NCI-H345 treated with DMSO at 0.1 percent for 48 hours (cell line): ENCODE measurements around the gene TMX4.
"Not testable (repeated sequence)": the region's sequence is repeated elsewhere in the genome, so short reads cannot be mapped to it uniquely, and the experiment has no call there.

ENCODE experiments used
- DNase-seq: peaks from one replicate; lab custom pipeline; 2025; ENCODE audit not compliant: unreplicated experiment; lab: John Stamatoyannopoulos, UW

Gene TMX4

GRCh38 chr20:8019246-8019997 is at the start of gene TMX4:
Gene TMX4 (minus strand): TSS chr20:8019761. CDS start chr20:8019613, 148 bp downstream.
- DNase-seq = peak; percentile 93

- DNase-seq = no peak
Measured at GRCh38 chr20:8067082-8067481, 47.5 kb upstream of the TMX4 start.

GRCh38 chr20:8066662-8067061 is 47.1 kb upstream of the TMX4 start:
- DNase-seq = no peak

- DNase-seq = no peak
Measured at GRCh38 chr20:8065691-8066090, 46.1 kb upstream of the TMX4 start.

- DNase-seq = no peak
Measured at GRCh38 chr20:8062756-8063155, 43.2 kb upstream of the TMX4 start.

GRCh38 chr20:8061861-8062518 is 42.4 kb upstream of the TMX4 start:
- DNase-seq = no peak

- DNase-seq = no peak
Measured at GRCh38 chr20:8060977-8061376, 41.4 kb upstream of the TMX4 start.

GRCh38 chr20:8057871-8058270 is 38.3 kb upstream of the TMX4 start:
- DNase-seq = no peak

- no peak for DNase-seq
Measured at GRCh38 chr20:8055096-8055495, 35.5 kb upstream of the TMX4 start.

- no peak for DNase-seq
Measured at GRCh38 chr20:8050157-8050837, 30.7 kb upstream of the TMX4 start.

GRCh38 chr20:8049310-8049709 is 29.7 kb upstream of the TMX4 start:
- DNase-seq = no peak

GRCh38 chr20:8045946-8046345 is 26.4 kb upstream of the TMX4 start:
- DNase-seq = no peak

GRCh38 chr20:8043687-8044282 is 24.2 kb upstream of the TMX4 start:
- DNase-seq = peak; percentile 86

GRCh38 chr20:8039042-8039441 is 19.5 kb upstream of the TMX4 start:
- DNase-seq = no peak

- no peak for DNase-seq
Measured at GRCh38 chr20:8036771-8037170, 17.2 kb upstream of the TMX4 start.

GRCh38 chr20:8033151-8033841 is 13.7 kb upstream of the TMX4 start:
- DNase-seq = no peak

- DNase-seq = no peak
Measured at GRCh38 chr20:8032499-8032898, 12.9 kb upstream of the TMX4 start.

- DNase-seq = not testable (repeated sequence)
Measured at GRCh38 chr20:8031539-8031938, 12.0 kb upstream of the TMX4 start.

- no peak for DNase-seq
Measured at GRCh38 chr20:8021541-8022269, 2.1 kb upstream of the TMX4 start.

- no peak for DNase-seq
Measured at GRCh38 chr20:8020314-8021079, 936 bp upstream of the TMX4 start.
